ENCODE data around the gene TRIM44.

DNA sequence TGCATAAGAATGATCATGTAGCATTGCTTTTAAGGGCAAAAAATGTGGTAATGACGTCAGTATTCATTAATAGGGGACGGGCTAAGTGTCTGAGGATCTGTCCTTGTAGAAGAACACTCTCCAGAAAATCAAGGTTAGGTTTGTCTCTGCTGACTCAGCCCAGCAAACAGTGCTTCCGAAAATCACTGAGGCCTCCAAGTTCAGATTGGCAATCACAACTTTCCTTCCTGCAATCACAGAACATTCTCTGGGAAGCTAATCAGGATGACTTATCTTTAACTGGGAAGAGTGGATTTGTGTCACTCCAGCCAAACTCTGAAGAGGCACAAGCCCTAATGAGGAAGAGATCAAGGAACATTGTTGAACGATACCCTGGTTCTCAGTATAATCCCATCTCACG, 158.0 kb downstream of the TRIM44 start:
- TF ChIP-seq POLR2A (IDR thresholded peaks at IDR 0.05; ENCODE audit: low read depth, low read length) (no peak), POLR2AphosphoS5 (IDR thresholded peaks at IDR 0.05; ENCODE audit: low read depth, low read length) (no peak), TAF1 (IDR thresholded peaks at IDR 0.05; ENCODE audit: low read depth, low read length) (no peak), SPI1 (IDR thresholded peaks at IDR 0.05; ENCODE audit: low read depth, low read length) (no peak), POU2F2 (IDR thresholded peaks at IDR 0.05; ENCODE audit: low read depth, low read length) (no peak)

All from GM12891 (cell line).